WERI-Rb-1 (cell line): ENCODE measurements around the gene CCL13.

ENCODE experiments used
- DNase-seq: peaks from one replicate; pipeline ENCODE4 v3.0.0-alpha.2; 2020
- H3K27ac ChIP-seq: fragments of 250-450 bp; sonication (Bioruptor Pico); 2 replicates; pipeline ENCODE4 v1.5.1; 2020; ENCODE audit warnings: mild to moderate bottlenecking, moderate library complexity
- H3K27me3 ChIP-seq: fragments of 250-450 bp; sonication (Bioruptor Pico); 2 replicates; pipeline ENCODE4 v1.5.1; 2021; ENCODE audit warnings: mild to moderate bottlenecking, low read depth, moderate library complexity; ENCODE audit not compliant: insufficient read depth, severe bottlenecking
- H3K36me3 ChIP-seq: fragments of 250-450 bp; sonication (Bioruptor Pico); 2 replicates; pipeline ENCODE4 v1.5.1; 2020; ENCODE audit warnings: mild to moderate bottlenecking, moderate library complexity
- H3K4me3 ChIP-seq: 2 replicates; pipeline ENCODE4 v1.5.1; 2011; ENCODE audit warnings: low read depth, mild to moderate bottlenecking, control low read depth, low read length
- H3K9me3 ChIP-seq: fragments of 250-450 bp; sonication (Bioruptor Pico); 2 replicates; pipeline ENCODE4 v1.5.1; 2021; ENCODE audit warnings: mild to moderate bottlenecking, moderate library complexity; ENCODE audit not compliant: severe bottlenecking
- CTCF ChIP-seq: IDR thresholded peaks from 2 replicates; pipeline ENCODE4 v1.5.1; 2011; ENCODE audit warnings: low read depth, mild to moderate bottlenecking, control low read depth, inconsistent platforms, low read length

Gene CCL13

GRCh38 chr17:34378664-34379101 lies 22.4 kb downstream of the CCL13 start:
- H3K9me3 ChIP-seq: no peaks in the 10 kb centered on the region
- DNase-seq: no peak

GRCh38 chr17:34379868-34380267 lies 23.6 kb downstream of the CCL13 start:
- H3K9me3 ChIP-seq: no peaks in the 10 kb centered on the region
- no peak overlapping the region for H3K27ac ChIP-seq
- H3K27me3 ChIP-seq: peaks cover 19% of the 10 kb centered on the region
- H3K36me3 ChIP-seq: no peaks in the 10 kb centered on the region
- no peak overlapping the region for H3K4me3 ChIP-seq
- no peak for TF ChIP-seq CTCF
- DNase-seq: no peak

More at GRCh38 chr17:34378664-34379101, 22.4 kb downstream of the CCL13 start:
- Histone ChIP-seq H3K36me3 (no peaks in the 10 kb centered on the region), H3K27me3 (peaks cover 28% of the 10 kb centered on the region), H3K27ac (no peak overlapping the region), H3K4me3 (no peak overlapping the region)
- TF ChIP-seq CTCF: no peak

GRCh38 chr17:34382621-34383124 lies 26.4 kb downstream of the CCL13 start:
- Histone ChIP-seq H3K4me3 (no peak overlapping the region), H3K27me3 (peaks cover 16% of the 10 kb centered on the region), H3K36me3 (no peaks in the 10 kb centered on the region), H3K27ac (no peak overlapping the region), H3K9me3 (no peaks in the 10 kb centered on the region)
- no peak for TF ChIP-seq CTCF
- no peak for DNase-seq

- Histone ChIP-seq H3K4me3 (no peak overlapping the region), H3K27me3 (peaks cover 22% of the 10 kb centered on the region), H3K9me3 (no peaks in the 10 kb centered on the region), H3K27ac (no peak overlapping the region), H3K36me3 (no peaks in the 10 kb centered on the region)
- DNase-seq: no peak
- TF ChIP-seq CTCF: no peak
Measured at GRCh38 chr17:34383216-34383615, 26.9 kb downstream of the CCL13 start.

GRCh38 chr17:34384271-34384670 lies 28.0 kb downstream of the CCL13 start:
- DNase-seq: no peak
- Histone ChIP-seq H3K4me3 (no peak overlapping the region), H3K27ac (no peak overlapping the region), H3K9me3 (no peaks in the 10 kb centered on the region), H3K27me3 (peaks cover 22% of the 10 kb centered on the region), H3K36me3 (no peaks in the 10 kb centered on the region)
- TF ChIP-seq CTCF: no peak
